ENCODE data around the gene AMDHD2. TPM values are rescaled to one million over a fixed set of nuclear protein-coding genes. Genes with fewer than 3 reads are reported as not detected.
"Not testable (repeated sequence)": the region's sequence is repeated elsewhere in the genome, so short reads cannot be mapped to it uniquely, and the experiment has no call there.

Gene AMDHD2
- total and polyA plus RNA-seq, 9 donors, result 0.47 to 28.7 (median 25.6) TPM

- Histone ChIP-seq H3K27me3 (peaks cover under 1% of the 10 kb centered on the region), H3K9me3 (no peaks in the 10 kb centered on the region), H3K4me1 (ENCODE audit: insufficient read depth) (peaks cover 5% of the 10 kb centered on the region), H3K36me3 (no peaks in the 10 kb centered on the region), H3K27ac (no peak overlapping the region), H3K4me3 (no peak overlapping the region)
- intact Hi-C loops (cut with DNase I), result no loop called here
- TF ChIP-seq EP300 (IDR thresholded peaks at IDR 0.05) (no peak), POLR2A (IDR thresholded peaks at IDR 0.05) (no peak), CTCF (IDR thresholded peaks at IDR 0.05) (no peak)
- 66 to 71% (median 68%) methylated on average over 3 of the region's 3 CpGs for WGBS, 3 donors
- DNase-seq, result no peak
Observed at GRCh38 chr16:2476741-2477140, 43.4 kb upstream of the AMDHD2 start.

- H3K27me3 ChIP-seq, result no peaks in the 10 kb centered on the region
- intact Hi-C loops (cut with DNase I), result no loop called here
Observed at GRCh38 chr16:2477327-2477726, 42.8 kb upstream of the AMDHD2 start.

GRCh38 chr16:2478279-2478678, 41.9 kb upstream of the AMDHD2 start:
- intact Hi-C loops (cut with DNase I), result no loop called here
- TF ChIP-seq POLR2A (IDR thresholded peaks at IDR 0.05), result no peak
- TF ChIP-seq CTCF (IDR thresholded peaks at IDR 0.05), result no peak
- TF ChIP-seq EP300 (IDR thresholded peaks at IDR 0.05), result no peak
- Histone ChIP-seq H3K36me3 (no peaks in the 10 kb centered on the region), H3K27me3 (no peaks in the 10 kb centered on the region), H3K27ac (no peak overlapping the region), H3K4me1 (ENCODE audit: insufficient read depth) (peaks cover 11% of the 10 kb centered on the region), H3K9me3 (no peaks in the 10 kb centered on the region), H3K4me3 (no peak overlapping the region)
- 81 to 82% (median 81%) methylated on average over 8 of the region's 8 CpGs for WGBS, 3 donors
- no peak for DNase-seq

More at GRCh38 chr16:2477327-2477726, 42.8 kb upstream of the AMDHD2 start:
- Histone ChIP-seq H3K4me1 (ENCODE audit: insufficient read depth) (peaks cover 5% of the 10 kb centered on the region), H3K9me3 (no peaks in the 10 kb centered on the region), H3K4me3 (no peak overlapping the region), H3K27ac (no peak overlapping the region), H3K36me3 (no peaks in the 10 kb centered on the region)
- 93 to 96% (median 95%) methylated on average over 3 of the region's 3 CpGs for WGBS, 3 donors
- no peak for DNase-seq
- TF ChIP-seq POLR2A (IDR thresholded peaks at IDR 0.05) (no peak), EP300 (IDR thresholded peaks at IDR 0.05) (no peak), CTCF (IDR thresholded peaks at IDR 0.05) (no peak)

GRCh38 chr16:2479996-2480395, 40.2 kb upstream of the AMDHD2 start:
- intact Hi-C loops (cut with DNase I); H3K27ac ChIP-seq; H3K36me3 ChIP-seq; DNase-seq; H3K27me3 ChIP-seq; H3K9me3 ChIP-seq; H3K4me3 ChIP-seq: not testable (repeated sequence)
- H3K4me1 ChIP-seq (ENCODE audit: insufficient read depth), result peaks cover 17% of the 10 kb centered on the region
- whole genome bisulfite sequencing, 3 donors, result 92 to 94% (median 94%) methylated on average over 10 of the region's 10 CpGs

GRCh38 chr16:2480948-2481347, 39.2 kb upstream of the AMDHD2 start:
- no peaks in the 10 kb centered on the region for H3K9me3 ChIP-seq
- H3K4me3 ChIP-seq, result no peak overlapping the region
- H3K27me3 ChIP-seq, result no peaks in the 10 kb centered on the region
- H3K27ac ChIP-seq, result no peak overlapping the region
- H3K4me1 ChIP-seq (ENCODE audit: insufficient read depth), result peaks cover 14% of the 10 kb centered on the region
- no peak for DNase-seq
- intact Hi-C loops (cut with DNase I), result no loop called here
- H3K36me3 ChIP-seq, result no peaks in the 10 kb centered on the region
- 83 to 84% (median 84%) methylated on average over 12 of the region's 12 CpGs for WGBS, 3 donors
- no peak for TF ChIP-seq POLR2A (IDR thresholded peaks at IDR 0.05)
- TF ChIP-seq EP300 (IDR thresholded peaks at IDR 0.05), result no peak
- TF ChIP-seq CTCF (IDR thresholded peaks at IDR 0.05), result no peak

All from ovary (tissue), 9 donors.